GM18873 (cell line): Measurements from ENCODE around the gene RBPMS2.

Source experiments
- ATAC-seq: cut with Tn5 transposase; IDR thresholded peaks from one replicate; pipeline ENCODE4 v1.9.1; 2021; ENCODE audit warnings: mild to moderate bottlenecking, moderate library complexity, moderate number of reproducible peaks; ENCODE audit not compliant: unreplicated experiment, low FRiP score

RBPMS2 gene

GRCh38 chr15:64791401-64791800 is 16.0 kb upstream of the RBPMS2 start:
- no peak for ATAC-seq

GRCh38 chr15:64783796-64784195 is 8.4 kb upstream of the RBPMS2 start:
- no peak for ATAC-seq

- no peak for ATAC-seq
Observed at GRCh38 chr15:64782751-64783150, 7.4 kb upstream of the RBPMS2 start.

- ATAC-seq = no peak
Observed at GRCh38 chr15:64781299-64781698, 5.9 kb upstream of the RBPMS2 start.

- ATAC-seq = no peak
Observed at GRCh38 chr15:64780600-64781156, 5.3 kb upstream of the RBPMS2 start.

- ATAC-seq = no peak
Observed at GRCh38 chr15:64779630-64780029, 4.2 kb upstream of the RBPMS2 start.

- no peak for ATAC-seq
Observed at GRCh38 chr15:64779024-64779423, 3.6 kb upstream of the RBPMS2 start.

- no peak for ATAC-seq
Observed at GRCh38 chr15:64776402-64776786, 1.0 kb upstream of the RBPMS2 start.

GRCh38 chr15:64774629-64775493 is 528 bp downstream of the RBPMS2 start:
- no peak for ATAC-seq

- no peak for ATAC-seq
Observed at GRCh38 chr15:64774037-64774628, 1.3 kb downstream of the RBPMS2 start.

- no peak for ATAC-seq
Observed at GRCh38 chr15:64773606-64774005, 1.8 kb downstream of the RBPMS2 start.

GRCh38 chr15:64772964-64773363 is 2.4 kb downstream of the RBPMS2 start:
- ATAC-seq = no peak

- ATAC-seq = no peak
Observed at GRCh38 chr15:64772488-64772887, 2.9 kb downstream of the RBPMS2 start.

GRCh38 chr15:64770626-64771025 is 4.8 kb downstream of the RBPMS2 start:
- ATAC-seq = no peak

GRCh38 chr15:64767203-64767602 is 8.2 kb downstream of the RBPMS2 start:
- no peak for ATAC-seq

- ATAC-seq = no peak
Observed at GRCh38 chr15:64766058-64766457, 9.3 kb downstream of the RBPMS2 start.

GRCh38 chr15:64763874-64764273 is 11.5 kb downstream of the RBPMS2 start:
- ATAC-seq = no peak

- no peak for ATAC-seq
Observed at GRCh38 chr15:64763462-64763861, 11.9 kb downstream of the RBPMS2 start.

GRCh38 chr15:64763021-64763420 is 12.4 kb downstream of the RBPMS2 start:
- ATAC-seq = no peak

GRCh38 chr15:64762546-64762945 is 12.8 kb downstream of the RBPMS2 start:
- no peak for ATAC-seq

GRCh38 chr15:64761156-64761555 is 14.2 kb downstream of the RBPMS2 start:
- ATAC-seq = no peak

- no peak for ATAC-seq
Observed at GRCh38 chr15:64760056-64760455, 15.3 kb downstream of the RBPMS2 start.
